MCF 10A (cell line): Measurements from ENCODE around the gene KEAP1. TPM values are rescaled to one million over a fixed set of nuclear protein-coding genes. Genes with fewer than 3 reads are reported as not detected.

Source experiments
- BruUV-seq: library from RNA; stranded (reverse); fragments of 400-500 nt; replicated peaks from 2 replicates; lab custom pipeline; 2021; lab: Mats Ljungman, UMichigan
- CTCF ChIA-PET: fragments of 300-600 bp; sonication (Branson Sonifier 250); formaldehyde crosslinking; extraction: SDS; loops from one replicate; lab custom pipeline; 2021; ENCODE audit warnings: antibody characterized with exemption, inconsistent platforms; lab: Yijun Ruan, JAX
- POLR2A ChIA-PET: fragments of 300-600, 350-650 bp; sonication (Branson Sonifier 250); formaldehyde crosslinking; extraction: SDS; loops from one replicate; lab custom pipeline; 2020; ENCODE audit warnings: antibody characterized with exemption, inconsistent platforms; lab: Yijun Ruan, JAX
- DNase-seq: peaks from one replicate; pipeline ENCODE4 v3.0.0-alpha.2; 2018; ENCODE audit not compliant: unreplicated experiment
- H3K27ac Mint-ChIP-seq: one replicate; pipeline ENCODE4 v1.8.0; 2022; ENCODE audit warnings: mild to moderate bottlenecking, low read depth, mixed read lengths; ENCODE audit not compliant: unreplicated experiment
- H3K27me3 Mint-ChIP-seq: one replicate; pipeline ENCODE4 v1.8.0; 2022; ENCODE audit warnings: mixed read lengths; ENCODE audit not compliant: insufficient read depth, unreplicated experiment
- H3K36me3 Mint-ChIP-seq: one replicate; pipeline ENCODE4 v1.8.0; 2022; ENCODE audit warnings: mild to moderate bottlenecking, moderate library complexity, mixed read lengths; ENCODE audit not compliant: insufficient read depth, unreplicated experiment
- H3K4me1 Mint-ChIP-seq: one replicate; pipeline ENCODE4 v1.8.0; 2022; ENCODE audit warnings: mixed read lengths; ENCODE audit not compliant: insufficient read depth, unreplicated experiment
- H3K4me3 Mint-ChIP-seq: one replicate; pipeline ENCODE4 v1.8.0; 2022; ENCODE audit warnings: mild to moderate bottlenecking, moderate library complexity, mixed read lengths; ENCODE audit not compliant: unreplicated experiment
- H3K9me3 Mint-ChIP-seq: one replicate; pipeline ENCODE4 v1.8.0; 2022; ENCODE audit warnings: mixed read lengths; ENCODE audit not compliant: unreplicated experiment
- intact Hi-C: fragments of 100-400 bp; cut with micrococcal nuclease; formaldehyde crosslinking; loops from 2 replicates; pipeline ENCODE4 v1.14.1; 2022
- total RNA-seq: library from RNA; stranded (reverse); gene quantifications from 2 replicates; pipeline ENCODE4 v1.2.3, GENCODE V29; 2022
- TF ChIP-seq, protein P1 (sequence below): fragments of 200-600 bp; IDR thresholded peaks from one replicate; pipeline ENCODE4 v1.8.0; 2022; ENCODE audit warnings: antibody characterized with exemption, mild to moderate bottlenecking; ENCODE audit not compliant: unreplicated experiment

KEAP1 gene
- total RNA-seq, 1 experiment from 2014 or later: 46.1 TPM

GRCh38 chr19:10544753-10545251 is 41.6 kb upstream of the KEAP1 start:
- H3K27me3 Mint-ChIP-seq: peaks cover 10% of the 10 kb centered on the region
- CTCF ChIA-PET: interaction anchor here (1.0 to 1.2 kb wide), 2 partner anchors 11 to 61 kb away, joined by 3 to 4 read pairs; no protein-coding TSS in a partner anchor
- TF ChIP-seq, protein P1, sequence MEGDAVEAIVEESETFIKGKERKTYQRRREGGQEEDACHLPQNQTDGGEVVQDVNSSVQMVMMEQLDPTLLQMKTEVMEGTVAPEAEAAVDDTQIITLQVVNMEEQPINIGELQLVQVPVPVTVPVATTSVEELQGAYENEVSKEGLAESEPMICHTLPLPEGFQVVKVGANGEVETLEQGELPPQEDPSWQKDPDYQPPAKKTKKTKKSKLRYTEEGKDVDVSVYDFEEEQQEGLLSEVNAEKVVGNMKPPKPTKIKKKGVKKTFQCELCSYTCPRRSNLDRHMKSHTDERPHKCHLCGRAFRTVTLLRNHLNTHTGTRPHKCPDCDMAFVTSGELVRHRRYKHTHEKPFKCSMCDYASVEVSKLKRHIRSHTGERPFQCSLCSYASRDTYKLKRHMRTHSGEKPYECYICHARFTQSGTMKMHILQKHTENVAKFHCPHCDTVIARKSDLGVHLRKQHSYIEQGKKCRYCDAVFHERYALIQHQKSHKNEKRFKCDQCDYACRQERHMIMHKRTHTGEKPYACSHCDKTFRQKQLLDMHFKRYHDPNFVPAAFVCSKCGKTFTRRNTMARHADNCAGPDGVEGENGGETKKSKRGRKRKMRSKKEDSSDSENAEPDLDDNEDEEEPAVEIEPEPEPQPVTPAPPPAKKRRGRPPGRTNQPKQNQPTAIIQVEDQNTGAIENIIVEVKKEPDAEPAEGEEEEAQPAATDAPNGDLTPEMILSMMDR: no peak
- peak overlapping the region; percentile 80 for H3K4me3 Mint-ChIP-seq
- H3K27ac Mint-ChIP-seq: peak overlapping the region; percentile 87
- DNase-seq: no peak
- H3K4me1 Mint-ChIP-seq: peaks cover 6% of the 10 kb centered on the region
- BruUV-seq: no TSS peak
- intact Hi-C loops: loop anchor here (5.0 kb wide), 1 partner anchor 63 kb away; no protein-coding TSS in a partner anchor
- peaks cover 35% of the 10 kb centered on the region for H3K36me3 Mint-ChIP-seq
- POLR2A ChIA-PET: interaction anchor here (0.7 to 1.9 kb wide), 3 partner anchors 9 to 608 kb away, joined by 3 to 11 read pairs (median 6); partner anchors contain the start of gene KRI1
- no peaks in the 10 kb centered on the region for H3K9me3 Mint-ChIP-seq

DNA sequence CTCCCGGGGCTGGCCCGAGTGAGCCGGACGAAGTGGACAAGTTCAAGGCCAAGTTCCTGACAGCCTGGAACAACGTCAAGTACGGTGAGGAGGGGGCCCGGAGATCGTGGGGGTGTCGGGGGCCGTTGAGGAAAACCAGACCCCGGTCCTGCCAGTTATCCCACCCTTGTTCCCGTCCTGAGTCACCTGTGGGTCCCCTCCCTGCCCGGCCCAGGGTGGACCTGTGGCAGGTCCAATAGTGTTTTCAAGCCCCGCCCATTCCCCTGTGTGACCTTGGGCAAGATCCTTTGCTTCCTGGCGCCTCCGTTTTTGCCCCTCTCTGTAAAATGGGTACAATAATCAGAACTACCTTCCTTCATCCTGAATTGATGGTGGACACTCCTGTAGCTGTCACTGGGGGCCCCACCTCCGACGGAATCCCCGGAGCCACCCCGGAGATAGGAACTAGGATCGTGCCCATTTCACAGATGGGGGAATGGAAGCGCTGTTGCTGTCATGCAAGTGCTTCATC is 41.1 kb upstream of the KEAP1 start:
- POLR2A ChIA-PET: interaction anchor here (0.7 to 1.9 kb wide), 3 partner anchors 9 to 609 kb away, joined by 3 to 11 read pairs (median 6); partner anchors contain the start of gene KRI1
- Mint-ChIP-seq H3K4me3 (peak overlapping the region; percentile 80), H3K27me3 (peaks cover 11% of the 10 kb centered on the region), H3K9me3 (no peaks in the 10 kb centered on the region), H3K27ac (peak overlapping the region; percentile 87), H3K4me1 (peaks cover 6% of the 10 kb centered on the region), H3K36me3 (peaks cover 33% of the 10 kb centered on the region)
- TF ChIP-seq, protein P1: no peak
- CTCF ChIA-PET: no interaction called here
- BruUV-seq: TSS peak; percentile 48
- DNase-seq: peak; percentile 30
- intact Hi-C loops: loop anchor here (5.0 kb wide), 1 partner anchor 62 kb away; no protein-coding TSS in a partner anchor

GRCh38 chr19:10543420-10544241 is 40.5 kb upstream of the KEAP1 start, which contains the start of gene ATG4D:
TSS of gene ATG4D (plus strand) at chr19:10543904. CDS start at chr19:10544091, 187 bp downstream.
- BruUV-seq: no TSS peak
- peaks cover 11% of the 10 kb centered on the region for H3K27me3 Mint-ChIP-seq
- H3K27ac Mint-ChIP-seq: peak within 1 kb of the TSS; percentile 87
- H3K4me3 Mint-ChIP-seq: peak within 1 kb of the TSS; percentile 80
- peaks cover 27% of the 10 kb centered on the region for H3K36me3 Mint-ChIP-seq
- ChIA-PET CTCF (interaction anchor here (0.5 to 1.6 kb wide), 2 partner anchors 8 to 302 kb away, joined by 3 read pairs; no protein-coding TSS in a partner anchor), POLR2A (interaction anchor here (0.6 to 1.6 kb wide), 4 partner anchors 15 to 455 kb away, joined by 3 to 6 read pairs (median 5); partner anchors contain the start of gene KRI1)
- DNase-seq: peak; percentile 83
- TF ChIP-seq, protein P1: no peak
- no peaks in the 10 kb centered on the region for H3K9me3 Mint-ChIP-seq
- H3K4me1 Mint-ChIP-seq: peaks cover 6% of the 10 kb centered on the region
- intact Hi-C loops: loop anchor here (5.0 kb wide), 1 partner anchor 61 kb away; no protein-coding TSS in a partner anchor
